Astrocyte (in vitro differentiated cells and primary cell): ENCODE data around the gene MBP. TPM values are rescaled to one million over a fixed set of nuclear protein-coding genes. Genes with fewer than 3 reads are reported as not detected.

Experiments
- DNase-seq: peaks from one replicate; pipeline ENCODE4 v3.0.0-alpha.2; 2010; ENCODE audit warnings: low read depth
- FAIRE-seq: peaks from 2 replicates; lab custom pipeline; 2011; peaks lifted over from hg19 to GRCh38; lab: Jason Lieb, UNC
- H2AFZ ChIP-seq: 2 replicates; pipeline ENCODE4 v1.6.0; 2012; ENCODE audit warnings: low read depth, low read length, inconsistent platforms
- H3K27ac ChIP-seq: 2 replicates; pipeline ENCODE4 v1.5.1; 2011; ENCODE audit warnings: low read depth, low read length, inconsistent platforms
- H3K27me3 ChIP-seq: 2 replicates; pipeline ENCODE4 v1.6.0; 2011; ENCODE audit warnings: low read length, inconsistent platforms; ENCODE audit not compliant: insufficient read depth
- H3K36me3 ChIP-seq: 2 replicates; pipeline ENCODE4 v1.5.1; 2011; ENCODE audit warnings: low read length, inconsistent platforms; ENCODE audit not compliant: insufficient read depth
- H3K4me1 ChIP-seq: 2 replicates; pipeline ENCODE4 v1.5.1; 2011; ENCODE audit warnings: low read length, inconsistent platforms; ENCODE audit not compliant: insufficient read depth
- H3K4me2 ChIP-seq: 2 replicates; pipeline ENCODE4 v1.6.0; 2012; ENCODE audit warnings: low read length, inconsistent platforms
- H3K4me3 ChIP-seq: 2 replicates; pipeline ENCODE4 v1.5.1; 2011; ENCODE audit warnings: low read depth, mild to moderate bottlenecking, low read length, inconsistent platforms; ENCODE audit not compliant: insufficient read depth
- H3K79me2 ChIP-seq: 2 replicates; pipeline ENCODE4 v1.6.0; 2012; ENCODE audit warnings: mild to moderate bottlenecking, low read length, inconsistent platforms; ENCODE audit not compliant: insufficient read depth
- H3K9ac ChIP-seq: 2 replicates; pipeline ENCODE4 v1.6.0; 2012; ENCODE audit warnings: mild to moderate bottlenecking, low read length, inconsistent platforms
- H3K9me3 ChIP-seq: 2 replicates; pipeline ENCODE4 v1.5.1; 2012; ENCODE audit warnings: low read depth, mild to moderate bottlenecking, low read length, inconsistent platforms; ENCODE audit not compliant: insufficient read depth
- H4K20me1 ChIP-seq: 2 replicates; pipeline ENCODE4 v1.6.0; 2012; ENCODE audit warnings: low read length, inconsistent platforms; ENCODE audit not compliant: insufficient read depth
- H3K27ac Mint-ChIP-seq: one replicate; pipeline ENCODE4 v1.8.0; 2021; ENCODE audit warnings: mild to moderate bottlenecking, mixed read lengths; ENCODE audit not compliant: unreplicated experiment
- H3K27me3 Mint-ChIP-seq: one replicate; pipeline ENCODE4 v1.8.0; 2021; ENCODE audit warnings: low read depth, mixed read lengths; ENCODE audit not compliant: unreplicated experiment
- H3K36me3 Mint-ChIP-seq: one replicate; pipeline ENCODE4 v1.8.0; 2021; ENCODE audit warnings: low read depth, mixed read lengths; ENCODE audit not compliant: unreplicated experiment
- H3K4me1 Mint-ChIP-seq: one replicate; pipeline ENCODE4 v1.8.0; 2021; ENCODE audit warnings: low read depth, mixed read lengths; ENCODE audit not compliant: unreplicated experiment
- H3K4me3 Mint-ChIP-seq: one replicate; pipeline ENCODE4 v1.8.0; 2021; ENCODE audit warnings: mild to moderate bottlenecking, moderate library complexity, mixed read lengths; ENCODE audit not compliant: unreplicated experiment
- H3K9me3 Mint-ChIP-seq: one replicate; pipeline ENCODE4 v1.8.0; 2021; ENCODE audit warnings: mild to moderate bottlenecking, mixed read lengths; ENCODE audit not compliant: unreplicated experiment
- EZH2 ChIP-seq: IDR thresholded peaks from 2 replicates; pipeline ENCODE4 v1.6.1; 2012; ENCODE audit warnings: mild to moderate bottlenecking, low read length, inconsistent platforms; ENCODE audit not compliant: insufficient read depth
- total RNA-seq: library from RNA; stranded (reverse); gene quantifications from 2 replicates; pipeline ENCODE4 v1.2.1, GENCODE V29; 2021
- TF ChIP-seq, protein P1 (sequence below): IDR thresholded peaks from 2 replicates; pipeline ENCODE4 v1.5.1; 2011; ENCODE audit warnings: low read depth, mild to moderate bottlenecking, inconsistent platforms, low read length, moderate library complexity; ENCODE audit not compliant: insufficient read depth

MBP gene
- total RNA-seq, 1 donor from 2014 or later: 11.4 TPM

DNA sequence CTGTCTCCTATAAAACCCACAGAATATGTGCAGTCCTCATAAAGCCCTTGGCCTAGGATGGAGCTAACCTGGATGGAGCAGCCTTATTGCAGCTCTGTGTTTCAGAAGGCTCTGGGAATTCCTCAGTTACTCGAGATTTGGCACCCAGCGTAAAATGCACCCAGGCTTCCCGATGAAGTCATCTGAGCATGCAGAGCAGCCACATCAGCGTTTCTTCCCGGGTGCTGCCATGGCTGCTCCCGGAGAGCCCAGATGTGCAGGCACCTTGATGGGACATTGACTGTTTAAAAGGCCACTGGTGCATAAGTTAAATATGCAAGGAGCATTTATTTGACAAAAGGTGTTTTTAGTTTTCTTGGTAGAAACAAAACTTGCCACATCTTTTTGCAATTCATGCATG is 115.2 kb downstream of the MBP start:
- Mint-ChIP-seq H3K4me3 (no peak overlapping the region), H3K27ac (no peak overlapping the region), H3K27me3 (no peaks in the 10 kb centered on the region), H3K4me1 (peaks cover 3% of the 10 kb centered on the region), H3K9me3 (peaks cover 4% of the 10 kb centered on the region), H3K36me3 (peaks cover 4% of the 10 kb centered on the region)
- DNase-seq (no peak), FAIRE-seq (no peak)
- no peak overlapping the region for H3K4me3 ChIP-seq
- H4K20me1 ChIP-seq: no peaks in the 10 kb centered on the region
- no peak overlapping the region for H3K27ac ChIP-seq
- H2AFZ ChIP-seq: no peak overlapping the region
- H3K79me2 ChIP-seq: no peaks in the 10 kb centered on the region
- H3K27me3 ChIP-seq: no peaks in the 10 kb centered on the region
- no peak for TF ChIP-seq EZH2
- TF ChIP-seq, protein P1, sequence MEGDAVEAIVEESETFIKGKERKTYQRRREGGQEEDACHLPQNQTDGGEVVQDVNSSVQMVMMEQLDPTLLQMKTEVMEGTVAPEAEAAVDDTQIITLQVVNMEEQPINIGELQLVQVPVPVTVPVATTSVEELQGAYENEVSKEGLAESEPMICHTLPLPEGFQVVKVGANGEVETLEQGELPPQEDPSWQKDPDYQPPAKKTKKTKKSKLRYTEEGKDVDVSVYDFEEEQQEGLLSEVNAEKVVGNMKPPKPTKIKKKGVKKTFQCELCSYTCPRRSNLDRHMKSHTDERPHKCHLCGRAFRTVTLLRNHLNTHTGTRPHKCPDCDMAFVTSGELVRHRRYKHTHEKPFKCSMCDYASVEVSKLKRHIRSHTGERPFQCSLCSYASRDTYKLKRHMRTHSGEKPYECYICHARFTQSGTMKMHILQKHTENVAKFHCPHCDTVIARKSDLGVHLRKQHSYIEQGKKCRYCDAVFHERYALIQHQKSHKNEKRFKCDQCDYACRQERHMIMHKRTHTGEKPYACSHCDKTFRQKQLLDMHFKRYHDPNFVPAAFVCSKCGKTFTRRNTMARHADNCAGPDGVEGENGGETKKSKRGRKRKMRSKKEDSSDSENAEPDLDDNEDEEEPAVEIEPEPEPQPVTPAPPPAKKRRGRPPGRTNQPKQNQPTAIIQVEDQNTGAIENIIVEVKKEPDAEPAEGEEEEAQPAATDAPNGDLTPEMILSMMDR: no peak
- H3K9me3 ChIP-seq: no peaks in the 10 kb centered on the region
- H3K4me1 ChIP-seq: no peaks in the 10 kb centered on the region
- H3K9ac ChIP-seq: no peak overlapping the region
- no peak overlapping the region for H3K4me2 ChIP-seq
- no peaks in the 10 kb centered on the region for H3K36me3 ChIP-seq

DNA sequence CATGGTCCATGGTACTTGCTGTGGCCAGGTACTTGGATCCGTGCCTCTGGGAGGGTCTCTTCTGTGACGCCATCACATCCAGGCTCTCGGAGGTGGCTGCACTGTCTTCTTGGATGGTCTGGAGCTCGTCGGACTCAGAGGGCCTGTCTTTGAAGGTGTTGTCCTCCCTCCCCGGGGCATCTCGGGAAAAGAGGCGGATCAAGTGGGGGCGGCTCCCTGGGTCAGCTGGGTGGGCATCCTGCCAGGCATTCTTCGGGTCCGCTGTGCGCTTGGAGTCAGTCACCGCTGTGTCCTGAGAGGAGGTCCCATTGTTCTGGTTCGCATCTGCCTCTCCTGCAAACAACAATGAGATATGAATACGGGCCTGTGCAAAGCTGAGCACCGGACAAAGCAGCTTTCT is 115.6 kb downstream of the MBP start:
- DNase-seq (no peak), FAIRE-seq (no peak)
- Histone ChIP-seq H2AFZ (no peak overlapping the region), H3K4me3 (no peak overlapping the region), H3K4me2 (no peak overlapping the region), H3K27me3 (no peaks in the 10 kb centered on the region), H3K9ac (no peak overlapping the region), H3K9me3 (no peaks in the 10 kb centered on the region), H3K36me3 (no peaks in the 10 kb centered on the region), H3K27ac (no peak overlapping the region), H3K79me2 (no peaks in the 10 kb centered on the region), H4K20me1 (no peaks in the 10 kb centered on the region), H3K4me1 (no peaks in the 10 kb centered on the region)
- TF ChIP-seq, protein P1: no peak
- TF ChIP-seq EZH2: no peak
- H3K27me3 Mint-ChIP-seq: no peaks in the 10 kb centered on the region
- peaks cover 4% of the 10 kb centered on the region for H3K9me3 Mint-ChIP-seq
- no peak overlapping the region for H3K27ac Mint-ChIP-seq
- no peak overlapping the region for H3K4me3 Mint-ChIP-seq
- H3K4me1 Mint-ChIP-seq: peaks cover 3% of the 10 kb centered on the region
- peaks cover 4% of the 10 kb centered on the region for H3K36me3 Mint-ChIP-seq

DNA sequence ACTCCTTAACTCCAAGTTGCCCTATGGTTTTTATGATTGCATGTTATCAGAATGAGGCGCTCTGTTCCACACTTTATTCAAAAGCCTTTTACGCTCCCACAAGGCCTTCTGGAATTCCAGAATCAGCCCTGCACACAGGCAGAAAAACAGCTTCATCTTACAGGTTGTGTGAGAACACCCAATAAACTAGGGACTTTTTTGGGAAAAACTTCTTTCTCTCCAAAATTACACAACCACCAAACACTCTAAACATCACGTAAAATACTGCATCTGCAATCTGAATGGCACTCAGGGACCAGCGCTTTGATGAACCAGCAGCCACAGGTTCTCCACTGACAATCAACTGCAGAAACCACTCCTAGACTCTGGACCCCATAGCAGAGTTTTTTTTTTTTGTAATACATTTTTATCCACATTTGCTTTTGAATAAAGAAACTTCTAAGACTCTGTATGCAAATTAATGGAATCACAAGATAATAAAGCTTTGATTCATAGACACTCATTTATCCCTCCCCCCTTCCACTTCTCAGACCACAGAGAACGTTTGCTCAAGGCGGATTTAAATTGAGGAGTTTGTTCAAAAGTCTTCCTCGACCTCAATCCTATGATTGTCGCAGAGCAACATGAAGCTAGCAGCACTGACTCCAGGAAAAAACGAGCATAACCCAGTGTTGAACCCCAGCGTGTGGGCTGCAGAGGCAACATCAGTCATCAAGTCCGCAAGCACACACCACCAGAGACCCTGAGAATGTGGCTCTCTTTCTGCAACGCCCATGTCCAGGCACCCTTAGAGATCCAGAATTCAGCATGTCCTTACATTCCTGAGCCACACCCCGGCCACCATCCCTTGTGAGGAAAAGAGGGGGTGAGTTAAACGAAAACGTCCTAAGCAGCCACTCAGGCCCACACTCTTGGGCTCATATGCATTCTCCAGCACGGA is 116.5 kb downstream of the MBP start:
- Histone ChIP-seq H3K9me3 (no peaks in the 10 kb centered on the region), H3K4me2 (no peak overlapping the region), H4K20me1 (no peaks in the 10 kb centered on the region), H3K4me3 (no peak overlapping the region), H2AFZ (no peak overlapping the region), H3K9ac (no peak overlapping the region), H3K27ac (no peak overlapping the region), H3K36me3 (no peaks in the 10 kb centered on the region), H3K4me1 (no peaks in the 10 kb centered on the region), H3K27me3 (no peaks in the 10 kb centered on the region), H3K79me2 (no peaks in the 10 kb centered on the region)
- FAIRE-seq (no peak), DNase-seq (no peak)
- no peak overlapping the region for H3K4me3 Mint-ChIP-seq
- H3K27ac Mint-ChIP-seq: no peak overlapping the region
- no peak for TF ChIP-seq EZH2
- TF ChIP-seq, protein P1: no peak
- peaks cover 4% of the 10 kb centered on the region for H3K36me3 Mint-ChIP-seq
- peaks cover 5% of the 10 kb centered on the region for H3K4me1 Mint-ChIP-seq
- no peaks in the 10 kb centered on the region for H3K27me3 Mint-ChIP-seq
- H3K9me3 Mint-ChIP-seq: peaks cover 4% of the 10 kb centered on the region
